IPS-NIHi11 (cell line): ENCODE measurements around the gene PATL2.
"Not testable (repeated sequence)": the region's sequence is repeated elsewhere in the genome, so short reads cannot be mapped to it uniquely, and the experiment has no call there.

Experiments used
- DNase-seq: peaks from one replicate; pipeline ENCODE4 v3.0.0; 2012; ENCODE audit warnings: mixed read lengths, low spot score

The PATL2 gene

DNA sequence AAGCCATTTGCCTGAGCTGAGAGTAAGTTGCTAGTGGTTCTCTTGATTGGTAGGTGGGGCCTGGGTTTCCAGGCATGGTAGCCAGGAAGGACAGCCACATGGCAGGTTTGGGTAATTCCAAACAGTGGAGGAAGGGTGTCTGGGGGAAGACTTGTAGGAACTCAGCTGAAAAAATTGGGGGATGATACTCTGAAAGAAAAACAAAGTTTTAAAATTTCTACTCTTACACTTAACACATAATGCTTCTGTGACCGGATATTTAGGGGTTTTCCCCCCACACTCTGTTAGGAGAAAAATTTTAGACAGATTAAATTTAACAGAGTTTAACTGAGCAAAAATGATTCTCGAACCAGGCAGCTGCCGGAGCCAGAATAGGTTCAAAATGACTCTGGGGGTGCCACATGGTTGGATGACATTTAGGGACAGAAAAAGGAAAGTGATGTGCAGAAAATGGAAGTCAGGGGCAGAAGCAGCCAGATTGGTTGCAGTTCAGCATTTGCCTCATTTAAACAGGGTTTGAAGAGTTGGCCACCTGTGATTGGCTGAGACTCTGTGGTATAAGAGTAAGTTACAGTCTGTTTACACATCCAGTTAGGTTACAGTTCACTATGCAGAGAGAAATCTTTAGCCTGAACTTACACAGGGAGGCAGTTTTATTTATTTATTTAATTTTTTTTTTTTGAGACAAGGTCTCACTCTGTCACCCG lies 8.3 kb upstream of the PATL2 start:
- DNase-seq: no peak

DNA sequence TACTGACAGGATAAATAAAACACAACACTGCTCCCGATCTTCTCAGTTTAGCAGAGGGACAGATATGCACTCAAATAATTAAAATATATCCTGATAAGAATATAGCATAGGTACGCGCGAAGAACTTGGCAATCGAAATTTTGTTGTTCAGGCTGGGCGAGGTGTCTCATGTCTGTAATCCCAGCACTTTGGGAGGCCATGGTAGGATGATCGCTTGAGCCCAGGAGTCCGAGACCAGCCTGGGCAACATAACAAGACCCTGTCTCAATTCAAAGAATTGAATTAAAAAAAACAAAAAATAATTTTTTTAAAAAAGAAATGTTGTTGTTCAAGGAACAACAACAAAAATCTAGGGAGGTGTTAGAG lies 7.8 kb upstream of the PATL2 start:
- DNase-seq: no peak

DNA sequence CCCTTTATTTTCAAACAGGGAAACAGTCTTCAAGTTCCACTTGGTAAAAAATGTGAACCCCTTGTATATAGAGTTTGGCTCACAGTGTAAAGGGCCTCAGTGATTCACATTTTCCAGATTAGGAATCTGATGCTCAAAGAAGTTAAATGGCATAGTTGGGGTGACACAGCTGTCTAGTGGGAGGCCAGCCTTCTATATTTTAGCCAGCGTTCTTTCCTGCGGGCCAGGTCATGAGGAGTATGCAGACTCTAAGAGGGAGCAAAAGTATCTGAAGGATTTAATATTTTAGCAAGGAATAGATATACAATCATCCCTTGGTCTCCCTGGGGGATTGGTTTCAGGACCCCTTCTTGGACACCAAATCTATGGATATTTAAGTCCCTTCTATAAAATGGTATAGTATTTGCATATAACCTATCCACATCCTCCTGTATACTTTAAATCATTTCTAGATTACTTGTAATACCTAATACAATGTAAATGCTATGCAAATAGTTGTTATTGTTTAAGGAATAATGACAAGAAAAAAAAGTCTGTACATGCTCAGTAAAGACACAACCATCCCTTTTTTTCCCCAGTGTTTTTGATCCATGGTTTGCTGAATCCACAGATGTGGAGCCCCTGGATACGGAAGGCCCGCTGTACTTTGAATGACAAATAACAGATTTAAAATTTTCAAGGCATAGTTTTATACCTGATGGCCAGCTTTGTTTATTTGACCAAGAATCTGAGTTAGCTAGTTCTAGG lies 7.2 kb upstream of the PATL2 start:
- DNase-seq: no peak

DNA sequence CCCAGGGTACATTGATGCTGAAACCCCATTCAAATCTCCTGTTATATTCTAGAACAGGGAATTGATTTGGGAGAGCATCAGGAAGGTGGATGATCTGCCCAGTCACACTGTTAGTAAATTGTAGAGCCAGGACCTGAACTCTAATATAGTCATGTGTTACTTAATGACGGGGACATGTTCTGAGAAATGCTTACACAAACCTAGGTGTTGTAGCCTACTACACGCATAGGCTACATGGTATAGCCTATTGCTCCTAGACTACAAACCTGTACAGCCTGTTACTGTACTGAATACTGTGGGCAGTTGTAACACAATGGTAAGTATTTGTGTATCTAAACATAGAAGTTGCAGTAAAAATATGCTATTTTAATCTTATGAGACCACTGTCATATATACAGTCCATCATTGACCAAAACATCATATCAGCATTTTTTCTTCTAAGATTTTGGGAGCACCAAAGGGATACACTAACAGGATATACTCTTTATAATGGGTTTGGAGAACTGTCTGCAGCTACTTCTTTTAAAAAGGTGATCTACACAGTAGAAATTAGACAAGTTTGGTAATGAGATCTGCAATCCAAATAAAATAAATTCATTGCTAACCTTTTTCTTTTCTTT lies 6.0 kb upstream of the PATL2 start:
- DNase-seq: no peak

DNA sequence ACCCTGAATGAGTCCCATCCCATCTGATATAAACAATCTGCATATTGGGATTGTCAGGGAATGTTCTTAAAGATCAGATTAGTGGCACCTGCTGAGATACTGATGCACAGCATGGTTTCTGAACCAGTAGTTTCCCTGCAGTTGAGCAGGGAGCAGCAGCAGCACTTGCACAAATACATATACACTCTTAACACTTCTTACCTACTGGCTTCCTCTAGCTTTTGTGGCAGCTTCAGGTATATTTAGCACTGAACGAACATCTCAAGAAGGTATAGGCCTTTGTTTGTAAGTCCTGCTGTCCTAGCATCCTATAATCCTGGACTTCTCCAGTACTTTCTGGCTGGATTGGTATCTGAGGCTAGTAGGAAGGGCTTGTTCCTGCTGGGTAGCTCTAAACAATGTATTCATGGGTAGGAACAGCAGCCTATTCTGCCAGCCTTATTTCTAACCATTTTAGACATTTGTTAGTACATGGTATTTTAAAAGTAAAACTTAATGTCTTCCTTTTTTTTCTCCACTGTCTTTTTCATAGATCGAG lies 4.7 kb upstream of the PATL2 start:
- DNase-seq: no peak

DNA sequence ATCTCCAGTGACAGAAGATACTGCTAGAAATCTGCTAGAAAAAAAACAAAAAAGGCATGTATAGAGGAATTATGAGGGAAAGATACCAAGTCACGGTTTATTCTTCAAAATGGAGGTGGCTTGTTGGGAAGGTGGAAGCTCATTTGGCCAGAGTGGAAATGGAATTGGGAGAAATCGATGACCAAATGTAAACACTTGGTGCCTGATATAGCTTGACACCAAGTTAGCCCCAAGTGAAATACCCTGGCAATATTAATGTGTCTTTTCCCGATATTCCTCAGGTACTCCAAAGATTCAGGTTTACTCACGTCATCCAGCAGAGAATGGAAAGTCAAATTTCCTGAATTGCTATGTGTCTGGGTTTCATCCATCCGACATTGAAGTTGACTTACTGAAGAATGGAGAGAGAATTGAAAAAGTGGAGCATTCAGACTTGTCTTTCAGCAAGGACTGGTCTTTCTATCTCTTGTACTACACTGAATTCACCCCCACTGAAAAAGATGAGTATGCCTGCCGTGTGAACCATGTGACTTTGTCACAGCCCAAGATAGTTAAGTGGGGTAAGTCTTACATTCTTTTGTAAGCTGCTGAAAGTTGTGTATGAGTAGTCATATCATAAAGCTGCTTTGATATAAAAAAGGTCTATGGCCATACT lies 4.1 kb upstream of the PATL2 start:
- no peak for DNase-seq

DNA sequence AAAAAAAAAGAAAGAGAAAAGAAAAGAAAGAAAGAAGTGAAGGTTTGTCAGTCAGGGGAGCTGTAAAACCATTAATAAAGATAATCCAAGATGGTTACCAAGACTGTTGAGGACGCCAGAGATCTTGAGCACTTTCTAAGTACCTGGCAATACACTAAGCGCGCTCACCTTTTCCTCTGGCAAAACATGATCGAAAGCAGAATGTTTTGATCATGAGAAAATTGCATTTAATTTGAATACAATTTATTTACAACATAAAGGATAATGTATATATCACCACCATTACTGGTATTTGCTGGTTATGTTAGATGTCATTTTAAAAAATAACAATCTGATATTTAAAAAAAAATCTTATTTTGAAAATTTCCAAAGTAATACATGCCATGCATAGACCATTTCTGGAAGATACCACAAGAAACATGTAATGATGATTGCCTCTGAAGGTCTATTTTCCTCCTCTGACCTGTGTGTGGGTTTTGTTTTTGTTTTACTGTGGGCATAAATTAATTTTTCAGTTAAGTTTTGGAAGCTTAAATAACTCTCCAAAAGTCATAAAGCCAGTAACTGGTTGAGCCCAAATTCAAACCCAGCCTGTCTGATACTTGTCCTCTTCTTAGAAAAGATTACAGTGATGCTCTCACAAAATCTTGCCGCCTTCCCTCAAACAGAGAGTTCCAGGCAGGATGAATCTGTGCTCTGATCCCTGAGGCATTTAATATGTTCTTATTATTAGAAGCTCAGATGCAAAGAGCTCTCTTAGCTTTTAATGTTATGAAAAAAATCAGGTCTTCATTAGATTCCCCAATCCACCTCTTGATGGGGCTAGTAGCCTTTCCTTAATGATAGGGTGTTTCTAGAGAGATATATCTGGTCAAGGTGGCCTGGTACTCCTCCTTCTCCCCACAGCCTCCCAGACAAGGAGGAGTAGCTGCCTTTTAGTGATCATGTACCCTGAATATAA lies 2.2 kb upstream of the PATL2 start:
- no peak for DNase-seq

DNA sequence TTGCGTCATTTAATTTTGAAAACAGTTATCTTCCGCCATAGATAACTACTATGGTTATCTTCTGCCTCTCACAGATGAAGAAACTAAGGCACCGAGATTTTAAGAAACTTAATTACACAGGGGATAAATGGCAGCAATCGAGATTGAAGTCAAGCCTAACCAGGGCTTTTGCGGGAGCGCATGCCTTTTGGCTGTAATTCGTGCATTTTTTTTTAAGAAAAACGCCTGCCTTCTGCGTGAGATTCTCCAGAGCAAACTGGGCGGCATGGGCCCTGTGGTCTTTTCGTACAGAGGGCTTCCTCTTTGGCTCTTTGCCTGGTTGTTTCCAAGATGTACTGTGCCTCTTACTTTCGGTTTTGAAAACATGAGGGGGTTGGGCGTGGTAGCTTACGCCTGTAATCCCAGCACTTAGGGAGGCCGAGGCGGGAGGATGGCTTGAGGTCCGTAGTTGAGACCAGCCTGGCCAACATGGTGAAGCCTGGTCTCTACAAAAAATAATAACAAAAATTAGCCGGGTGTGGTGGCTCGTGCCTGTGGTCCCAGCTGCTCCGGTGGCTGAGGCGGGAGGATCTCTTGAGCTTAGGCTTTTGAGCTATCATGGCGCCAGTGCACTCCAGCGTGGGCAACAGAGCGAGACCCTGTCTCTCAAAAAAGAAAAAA lies 1.4 kb upstream of the PATL2 start:
- no peak for DNase-seq

DNA sequence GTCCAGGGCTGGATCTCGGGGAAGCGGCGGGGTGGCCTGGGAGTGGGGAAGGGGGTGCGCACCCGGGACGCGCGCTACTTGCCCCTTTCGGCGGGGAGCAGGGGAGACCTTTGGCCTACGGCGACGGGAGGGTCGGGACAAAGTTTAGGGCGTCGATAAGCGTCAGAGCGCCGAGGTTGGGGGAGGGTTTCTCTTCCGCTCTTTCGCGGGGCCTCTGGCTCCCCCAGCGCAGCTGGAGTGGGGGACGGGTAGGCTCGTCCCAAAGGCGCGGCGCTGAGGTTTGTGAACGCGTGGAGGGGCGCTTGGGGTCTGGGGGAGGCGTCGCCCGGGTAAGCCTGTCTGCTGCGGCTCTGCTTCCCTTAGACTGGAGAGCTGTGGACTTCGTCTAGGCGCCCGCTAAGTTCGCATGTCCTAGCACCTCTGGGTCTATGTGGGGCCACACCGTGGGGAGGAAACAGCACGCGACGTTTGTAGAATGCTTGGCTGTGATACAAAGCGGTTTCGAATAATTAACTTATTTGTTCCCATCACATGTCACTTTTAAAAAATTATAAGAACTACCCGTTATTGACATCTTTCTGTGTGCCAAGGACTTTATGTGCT lies 721 bp upstream of the PATL2 start:
- peak; percentile 31 for DNase-seq

DNA sequence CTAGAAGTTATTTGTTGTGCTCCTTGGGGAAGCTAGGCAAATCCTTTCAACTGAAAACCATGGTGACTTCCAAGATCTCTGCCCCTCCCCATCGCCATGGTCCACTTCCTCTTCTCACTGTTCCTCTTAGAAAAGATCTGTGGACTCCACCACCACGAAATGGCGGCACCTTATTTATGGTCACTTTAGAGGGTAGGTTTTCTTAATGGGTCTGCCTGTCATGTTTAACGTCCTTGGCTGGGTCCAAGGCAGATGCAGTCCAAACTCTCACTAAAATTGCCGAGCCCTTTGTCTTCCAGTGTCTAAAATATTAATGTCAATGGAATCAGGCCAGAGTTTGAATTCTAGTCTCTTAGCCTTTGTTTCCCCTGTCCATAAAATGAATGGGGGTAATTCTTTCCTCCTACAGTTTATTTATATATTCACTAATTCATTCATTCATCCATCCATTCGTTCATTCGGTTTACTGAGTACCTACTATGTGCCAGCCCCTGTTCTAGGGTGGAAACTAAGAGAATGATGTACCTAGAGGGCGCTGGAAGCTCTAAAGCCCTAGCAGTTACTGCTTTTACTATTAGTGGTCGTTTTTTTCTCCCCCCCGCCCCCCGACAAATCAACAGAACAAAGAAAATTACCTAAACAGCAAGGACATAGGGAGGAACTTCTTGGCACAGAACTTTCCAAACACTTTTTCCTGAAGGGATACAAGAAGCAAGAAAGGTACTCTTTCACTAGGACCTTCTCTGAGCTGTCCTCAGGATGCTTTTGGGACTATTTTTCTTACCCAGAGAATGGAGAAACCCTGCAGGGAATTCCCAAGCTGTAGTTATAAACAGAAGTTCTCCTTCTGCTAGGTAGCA lies 657 bp downstream of the PATL2 start:
- DNase-seq: peak; percentile 28

DNA sequence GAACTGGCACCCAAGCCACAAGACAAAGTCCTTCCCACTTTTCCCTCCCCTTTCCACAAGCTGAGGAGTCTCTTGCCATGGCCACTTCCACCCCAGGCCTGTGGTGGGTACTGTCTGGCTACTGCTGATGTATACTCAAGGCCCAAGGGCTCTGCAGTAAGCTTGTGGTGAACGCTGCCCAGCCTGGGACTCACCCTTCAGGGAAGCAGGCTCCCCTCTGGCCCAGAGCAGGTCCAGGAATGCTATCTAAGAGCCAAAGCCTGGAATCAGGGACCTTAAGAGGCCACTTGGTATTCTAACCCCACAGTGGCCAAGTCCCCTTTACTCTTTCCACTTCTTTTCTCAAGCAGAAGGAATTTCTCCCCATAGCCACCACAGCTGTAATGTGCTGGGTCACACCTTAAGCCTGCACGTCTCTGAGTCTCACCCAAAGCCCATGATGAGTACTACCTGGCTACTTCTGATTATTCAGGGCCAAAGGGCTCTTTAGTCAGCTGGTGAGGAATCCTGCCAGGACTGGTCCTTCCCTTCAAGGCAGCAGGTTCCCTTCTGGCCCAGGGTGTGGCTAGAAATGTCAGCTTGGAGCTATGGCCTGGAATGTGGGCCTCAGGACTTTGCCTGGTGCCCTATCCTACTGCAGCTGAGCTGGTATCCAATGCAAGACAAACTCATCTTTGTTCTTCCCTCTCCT lies 4.0 kb downstream of the PATL2 start:
- no peak for DNase-seq

DNA sequence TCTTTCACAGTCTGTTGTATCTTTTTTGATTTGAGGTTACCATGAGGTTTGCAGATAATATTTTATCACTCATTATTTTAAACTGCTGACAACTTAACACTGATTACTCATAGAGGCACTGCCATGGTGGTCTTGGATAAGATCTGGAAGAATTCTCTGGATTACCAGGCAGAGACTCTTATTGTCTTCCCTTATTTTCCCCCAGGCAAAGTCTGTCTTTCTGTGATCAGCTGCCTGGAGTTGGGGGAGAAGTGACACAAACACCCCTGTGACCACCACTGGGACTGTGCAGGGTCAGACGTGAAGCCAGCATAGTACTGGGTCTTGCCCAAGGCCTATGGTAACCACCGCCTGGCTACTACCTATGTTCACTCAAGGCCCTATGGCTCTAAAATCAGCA lies 4.7 kb downstream of the PATL2 start:
- no peak for DNase-seq

DNA sequence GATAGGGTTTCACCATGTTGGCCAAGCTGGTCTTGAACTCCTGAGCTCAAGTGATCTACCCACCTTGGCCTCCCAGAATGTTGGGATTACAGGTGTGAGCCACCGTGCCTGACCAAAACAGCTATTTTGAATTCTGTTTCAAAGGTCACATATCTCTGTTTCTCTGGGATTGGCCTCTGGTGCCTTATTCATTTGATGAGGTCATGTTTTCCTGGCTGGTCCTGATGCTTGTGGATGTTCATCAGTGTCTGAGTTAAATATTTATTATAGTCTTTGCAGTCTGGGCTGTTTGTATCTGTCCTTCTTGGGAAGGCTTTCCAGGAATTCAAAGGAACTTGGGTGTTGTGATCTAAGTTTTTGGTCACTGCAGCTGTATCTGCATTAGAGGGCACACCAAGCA lies 5.1 kb downstream of the PATL2 start:
- no peak for DNase-seq

DNA sequence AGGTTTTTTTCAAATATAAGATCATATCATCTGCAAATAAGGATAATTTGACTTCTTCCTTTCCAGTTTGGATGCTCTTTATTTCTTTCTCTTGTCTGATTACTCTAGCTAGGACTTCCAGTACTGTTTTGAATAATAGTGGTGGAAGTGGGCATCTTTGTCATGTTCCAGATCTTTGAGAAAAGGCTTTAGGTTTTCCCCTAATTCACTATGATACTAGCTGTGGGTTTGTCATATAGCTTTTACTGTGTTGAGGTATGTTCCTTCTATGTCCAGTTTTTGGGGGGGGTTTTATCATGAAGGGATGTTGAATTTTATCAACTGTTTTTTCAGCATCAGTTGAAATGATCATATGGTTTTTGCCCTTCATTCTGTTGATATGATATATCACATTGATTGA lies 10.4 kb downstream of the PATL2 start:
- DNase-seq: not testable (repeated sequence)

DNA sequence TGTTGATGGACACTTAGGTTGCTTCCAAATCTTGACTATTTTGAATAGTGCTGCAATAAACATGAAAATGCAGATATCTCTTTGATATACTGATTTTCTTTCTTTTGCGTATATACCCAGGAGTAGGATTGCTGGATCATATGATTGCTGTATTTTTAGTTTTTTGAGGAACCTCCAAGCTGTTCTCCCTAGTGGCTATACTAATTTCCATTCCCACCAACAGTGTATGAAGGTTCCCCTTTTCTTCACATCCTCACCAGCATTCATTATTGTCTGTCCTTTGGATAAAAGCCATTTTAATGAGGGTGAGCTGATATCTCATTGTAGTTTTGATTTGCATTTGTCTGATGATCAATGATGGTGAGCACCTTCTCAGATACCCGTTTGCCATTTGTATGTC lies 12.5 kb downstream of the PATL2 start:
- DNase-seq: no peak

DNA sequence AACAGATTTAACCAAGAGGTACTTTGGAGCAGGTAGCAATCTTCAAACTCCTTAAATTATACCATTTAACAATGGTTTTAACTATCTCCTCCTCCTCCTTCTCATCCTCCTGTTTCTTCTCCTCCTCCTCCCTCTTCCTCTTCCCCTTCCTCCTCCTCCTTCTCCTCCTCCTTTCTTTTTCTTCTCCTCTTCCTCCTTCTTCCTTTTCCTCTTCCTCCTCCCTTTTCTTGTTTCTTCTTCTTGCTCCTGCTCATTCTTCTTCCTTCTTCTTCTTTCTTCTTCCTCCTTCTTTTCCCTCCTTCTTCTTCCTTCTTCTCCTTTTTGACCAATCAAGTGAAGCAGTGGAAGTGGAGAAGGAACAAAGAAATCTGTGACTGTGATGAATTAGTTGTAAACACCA lies 14.1 kb downstream of the PATL2 start:
- DNase-seq: no peak

DNA sequence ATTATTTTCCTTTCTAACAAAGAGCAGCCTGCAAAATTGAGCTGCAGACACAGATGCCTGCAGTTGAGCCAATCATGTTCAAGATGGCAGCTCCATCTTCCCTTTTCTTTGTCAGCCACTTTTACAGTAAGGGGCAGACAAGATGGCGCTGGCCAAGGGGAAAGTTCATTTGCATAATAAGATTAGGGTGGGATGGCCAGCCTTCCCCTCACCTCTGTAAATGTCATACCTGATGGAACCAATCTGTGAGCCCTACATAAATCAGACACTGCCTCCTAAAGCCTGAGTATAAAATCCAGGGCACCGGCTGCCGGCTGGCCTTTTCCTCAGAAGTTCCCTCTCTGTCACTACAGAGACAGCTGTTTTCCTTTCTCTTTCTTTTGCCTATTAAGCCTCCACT lies 15.8 kb downstream of the PATL2 start:
- no peak for DNase-seq

DNA sequence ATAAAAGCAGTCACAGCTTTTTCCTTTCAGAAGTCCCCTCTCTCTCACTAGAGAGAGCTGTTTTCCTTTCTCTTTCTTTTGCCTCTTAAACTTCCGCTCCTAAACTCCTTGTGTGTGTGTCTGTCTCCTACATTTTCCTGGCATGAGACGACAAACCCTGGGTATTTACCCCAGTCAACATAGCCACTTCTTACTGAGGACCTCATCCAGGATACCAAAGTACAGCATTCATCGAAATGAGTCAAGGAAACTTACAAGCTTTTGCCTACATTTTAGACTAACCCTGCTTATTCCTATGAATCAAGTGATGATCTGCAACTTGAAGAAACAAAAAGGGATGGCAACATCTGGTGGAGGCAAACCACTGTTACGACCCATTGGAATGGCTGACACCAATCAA lies 16.7 kb downstream of the PATL2 start:
- DNase-seq: no peak

DNA sequence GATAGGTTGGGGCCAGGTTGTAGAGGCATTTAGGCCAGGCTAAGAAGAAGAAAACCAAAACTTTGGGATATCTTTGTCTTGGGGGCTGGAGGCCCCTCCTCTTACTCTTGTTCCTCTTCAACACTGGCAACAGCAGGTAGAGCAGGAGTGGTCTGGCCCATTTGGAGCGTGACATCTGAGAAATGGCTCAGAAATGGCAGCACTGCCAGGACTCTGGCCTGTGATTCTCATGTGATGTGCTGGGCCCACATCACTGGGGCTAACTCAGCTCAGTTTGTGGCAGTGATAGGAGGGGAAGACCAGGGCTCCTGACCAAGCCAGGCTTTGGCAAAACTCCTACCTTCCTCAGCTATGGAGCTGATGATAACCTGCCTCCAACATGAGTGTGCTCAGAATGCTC lies 18.5 kb downstream of the PATL2 start:
- DNase-seq: no peak
